HG03342 (cell line): Measurements from ENCODE around the gene HDAC10.

Experiments
- ATAC-seq: cut with Tn5 transposase; IDR thresholded peaks from one replicate; pipeline ENCODE4 v1.9.1; 2021; ENCODE audit warnings: mild to moderate bottlenecking, moderate library complexity; ENCODE audit not compliant: unreplicated experiment

HDAC10 gene

GRCh38 chr22:50219800-50220602 is 31.1 kb downstream of the HDAC10 start:
- ATAC-seq, result no peak

GRCh38 chr22:50218996-50219727 is 31.9 kb downstream of the HDAC10 start:
- ATAC-seq, result no peak

GRCh38 chr22:50218153-50218995 is 32.7 kb downstream of the HDAC10 start:
- ATAC-seq, result no peak

- ATAC-seq, result no peak
These were observed 33.4 kb downstream of the HDAC10 start for GRCh38 chr22:50217543-50218152.

- no peak for ATAC-seq
These were observed 34.2 kb downstream of the HDAC10 start for GRCh38 chr22:50216684-50217520.

- no peak for ATAC-seq
These were observed 34.9 kb downstream of the HDAC10 start for GRCh38 chr22:50216055-50216683.

- no peak for ATAC-seq
These were observed 35.6 kb downstream of the HDAC10 start for GRCh38 chr22:50215297-50216054.

GRCh38 chr22:50213263-50213662 is 37.8 kb downstream of the HDAC10 start:
- ATAC-seq, result no peak

GRCh38 chr22:50211147-50211546 is 39.9 kb downstream of the HDAC10 start:
- no peak for ATAC-seq

- ATAC-seq, result no peak
These were observed 40.5 kb downstream of the HDAC10 start for GRCh38 chr22:50210378-50211139.

GRCh38 chr22:50209893-50210292 is 41.2 kb downstream of the HDAC10 start:
- no peak for ATAC-seq

- no peak for ATAC-seq
These were observed 41.8 kb downstream of the HDAC10 start for GRCh38 chr22:50208939-50209892.

GRCh38 chr22:50208430-50208938 is 42.6 kb downstream of the HDAC10 start:
- no peak for ATAC-seq

GRCh38 chr22:50207383-50208140 is 43.5 kb downstream of the HDAC10 start:
- no peak for ATAC-seq

GRCh38 chr22:50206599-50206998 is 44.5 kb downstream of the HDAC10 start:
- no peak for ATAC-seq
